KMS-11 (cell line): Measurements from ENCODE around the gene CCDC148.

Experiments used
- H2AFZ ChIP-seq: fragments of 200-600 bp; sonication (generic); 2 replicates; pipeline ENCODE4 v1.6.1; 2016; ENCODE audit warnings: antibody characterized with exemption, mixed run types, low read depth
- H3K27ac ChIP-seq: fragments of 200-600 bp; sonication (generic); 2 replicates; pipeline ENCODE4 v1.6.1; 2016; ENCODE audit warnings: mild to moderate bottlenecking, mixed run types
- H3K27me3 ChIP-seq: fragments of 200-600 bp; sonication (generic); 2 replicates; pipeline ENCODE4 v1.6.1; 2017; ENCODE audit warnings: mild to moderate bottlenecking, low read depth, mixed run types, moderate library complexity; ENCODE audit not compliant: insufficient read depth
- H3K36me3 ChIP-seq: fragments of 200-600 bp; sonication (generic); 2 replicates; pipeline ENCODE4 v1.6.1; 2017; ENCODE audit warnings: mild to moderate bottlenecking, mixed run types; ENCODE audit not compliant: insufficient read depth
- H3K4me1 ChIP-seq: fragments of 200-600 bp; sonication (generic); 2 replicates; pipeline ENCODE4 v1.6.1; 2016; ENCODE audit warnings: mild to moderate bottlenecking, low read depth, mixed run types; ENCODE audit not compliant: poor library complexity, severe bottlenecking
- H3K4me2 ChIP-seq: fragments of 200-600 bp; sonication (generic); 2 replicates; pipeline ENCODE4 v1.7.0; 2016; ENCODE audit warnings: mild to moderate bottlenecking, mixed run types
- H3K4me3 ChIP-seq: fragments of 200-600 bp; sonication (generic); IDR thresholded peaks from 2 replicates; pipeline ENCODE4 v1.6.1; 2017; ENCODE audit warnings: low read depth, low read length, mixed read lengths; ENCODE audit not compliant: insufficient read depth
- H3K79me2 ChIP-seq: fragments of 200-600 bp; sonication (generic); 2 replicates; pipeline ENCODE4 v1.6.1; 2016; ENCODE audit warnings: low read depth, mixed run types; ENCODE audit not compliant: insufficient read depth
- H3K9ac ChIP-seq: fragments of 200-600 bp; sonication (generic); 2 replicates; pipeline ENCODE4 v1.6.1; 2016; ENCODE audit warnings: mild to moderate bottlenecking, mixed run types
- H4K20me1 ChIP-seq: fragments of 200-600 bp; sonication (generic); 2 replicates; pipeline ENCODE4 v1.6.1; 2016; ENCODE audit warnings: mild to moderate bottlenecking, mixed run types; ENCODE audit not compliant: insufficient read depth
- TF ChIP-seq, protein P1 (sequence below): fragments of 200-600 bp; sonication (generic); conservative IDR thresholded peaks from 2 replicates; pipeline ENCODE4 v1.6.1; 2017; ENCODE audit warnings: low read depth, mild to moderate bottlenecking, antibody characterized with exemption, low read length, moderate library complexity, mixed read lengths

CCDC148 gene

DNA sequence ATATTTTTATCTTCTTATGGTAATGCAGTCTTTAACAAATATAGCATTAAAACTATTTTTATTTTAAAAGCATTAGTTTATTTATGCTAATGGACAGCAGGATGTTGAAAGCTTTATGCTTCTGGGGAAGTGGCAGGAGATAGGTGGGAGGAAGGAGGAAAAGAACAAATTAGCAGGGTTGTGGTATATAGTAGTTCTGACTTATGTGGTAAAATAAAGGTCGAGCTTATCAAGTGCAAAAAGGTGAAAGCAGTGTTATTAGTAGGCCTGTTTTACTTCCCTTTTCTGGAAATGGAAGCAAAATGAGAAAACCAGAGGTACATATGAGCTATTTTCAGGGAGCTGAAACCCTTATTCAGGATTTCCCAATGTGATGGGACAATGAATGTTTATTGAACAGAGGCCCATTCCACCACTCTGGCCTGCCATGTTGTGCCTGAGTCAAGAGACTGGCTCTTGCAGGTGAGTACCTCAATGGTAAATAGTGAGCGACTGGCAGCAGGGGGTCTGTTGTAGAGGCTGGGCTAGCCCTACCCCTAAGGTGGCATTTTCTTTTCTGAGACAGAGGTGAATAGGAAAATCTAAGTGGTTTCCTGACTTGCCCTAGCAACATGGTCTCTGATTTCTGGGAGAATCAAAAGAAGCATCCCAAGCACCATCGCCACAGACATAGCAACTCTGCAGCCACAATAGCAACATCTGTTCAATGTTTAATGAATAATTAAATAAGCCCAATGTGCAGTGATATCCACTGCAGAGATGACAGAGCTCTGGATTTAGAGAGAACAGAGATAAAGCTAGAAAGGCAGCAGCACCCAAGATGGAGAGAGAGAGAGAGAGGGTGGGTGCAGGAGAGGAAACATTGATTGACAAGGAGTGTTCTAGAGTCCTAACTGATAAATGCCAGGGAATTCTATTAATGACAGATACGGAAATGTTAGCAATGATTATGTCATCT lies 235.2 kb downstream of the CCDC148 start:
- Histone ChIP-seq H3K4me3 (no peak overlapping the region), H3K9ac (no peak overlapping the region), H3K79me2 (no peaks in the 10 kb centered on the region), H3K4me2 (no peak overlapping the region), H3K27me3 (no peaks in the 10 kb centered on the region), H3K36me3 (no peaks in the 10 kb centered on the region), H4K20me1 (no peaks in the 10 kb centered on the region), H3K27ac (no peak overlapping the region), H3K4me1 (no peaks in the 10 kb centered on the region), H2AFZ (no peak overlapping the region)
- TF ChIP-seq, protein P1, sequence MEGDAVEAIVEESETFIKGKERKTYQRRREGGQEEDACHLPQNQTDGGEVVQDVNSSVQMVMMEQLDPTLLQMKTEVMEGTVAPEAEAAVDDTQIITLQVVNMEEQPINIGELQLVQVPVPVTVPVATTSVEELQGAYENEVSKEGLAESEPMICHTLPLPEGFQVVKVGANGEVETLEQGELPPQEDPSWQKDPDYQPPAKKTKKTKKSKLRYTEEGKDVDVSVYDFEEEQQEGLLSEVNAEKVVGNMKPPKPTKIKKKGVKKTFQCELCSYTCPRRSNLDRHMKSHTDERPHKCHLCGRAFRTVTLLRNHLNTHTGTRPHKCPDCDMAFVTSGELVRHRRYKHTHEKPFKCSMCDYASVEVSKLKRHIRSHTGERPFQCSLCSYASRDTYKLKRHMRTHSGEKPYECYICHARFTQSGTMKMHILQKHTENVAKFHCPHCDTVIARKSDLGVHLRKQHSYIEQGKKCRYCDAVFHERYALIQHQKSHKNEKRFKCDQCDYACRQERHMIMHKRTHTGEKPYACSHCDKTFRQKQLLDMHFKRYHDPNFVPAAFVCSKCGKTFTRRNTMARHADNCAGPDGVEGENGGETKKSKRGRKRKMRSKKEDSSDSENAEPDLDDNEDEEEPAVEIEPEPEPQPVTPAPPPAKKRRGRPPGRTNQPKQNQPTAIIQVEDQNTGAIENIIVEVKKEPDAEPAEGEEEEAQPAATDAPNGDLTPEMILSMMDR: no peak

DNA sequence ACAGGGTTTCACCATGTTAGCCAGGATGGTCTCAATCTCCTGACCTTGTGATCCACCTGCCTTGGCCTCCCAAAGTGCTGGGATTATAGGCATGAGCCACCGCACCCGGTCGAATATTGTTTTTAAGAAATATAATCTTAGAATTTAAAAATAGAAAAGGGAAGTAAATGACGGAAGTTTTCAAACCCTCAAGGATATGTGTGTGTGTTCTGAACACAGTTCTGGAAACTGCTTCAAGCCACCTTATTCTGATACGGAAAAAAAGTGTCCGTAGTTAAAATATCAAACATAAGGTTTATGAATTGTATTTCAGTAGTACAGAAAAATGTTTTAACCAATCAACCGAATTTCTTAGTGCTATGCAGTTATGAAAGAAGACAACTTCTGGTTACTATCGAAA lies 239.0 kb downstream of the CCDC148 start:
- Histone ChIP-seq H2AFZ (no peak overlapping the region), H3K9ac (no peak overlapping the region), H4K20me1 (no peaks in the 10 kb centered on the region), H3K27me3 (no peaks in the 10 kb centered on the region), H3K4me2 (no peak overlapping the region), H3K4me3 (no peak overlapping the region), H3K27ac (no peak overlapping the region), H3K36me3 (no peaks in the 10 kb centered on the region), H3K79me2 (no peaks in the 10 kb centered on the region), H3K4me1 (peaks cover 18% of the 10 kb centered on the region)
- TF ChIP-seq, protein P1: no peak

DNA sequence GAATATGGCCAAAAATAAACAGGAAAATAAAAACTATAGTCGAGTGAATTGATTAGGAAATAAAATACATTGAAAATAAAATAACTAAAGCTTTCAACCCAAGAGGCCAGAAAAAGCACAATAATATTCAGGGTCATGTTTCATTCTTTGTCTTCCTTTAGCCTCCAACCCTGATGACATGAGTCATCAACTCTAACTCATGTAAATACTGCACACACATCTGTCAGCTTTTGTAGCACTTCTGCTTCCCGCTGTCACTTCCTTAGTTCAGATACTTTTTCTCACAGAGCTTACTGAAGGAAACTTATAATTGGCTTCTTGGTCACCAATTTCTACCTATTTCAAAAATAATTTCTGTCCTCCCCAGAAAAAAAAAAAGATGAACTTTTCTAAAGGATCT lies 242.1 kb downstream of the CCDC148 start:
- TF ChIP-seq, protein P1: no peak
- Histone ChIP-seq H3K4me2 (peak overlapping the region; percentile 30), H4K20me1 (no peaks in the 10 kb centered on the region), H3K36me3 (no peaks in the 10 kb centered on the region), H3K79me2 (no peaks in the 10 kb centered on the region), H3K4me3 (no peak overlapping the region), H3K9ac (no peak overlapping the region), H3K27ac (no peak overlapping the region), H3K4me1 (peaks cover 18% of the 10 kb centered on the region), H3K27me3 (no peaks in the 10 kb centered on the region), H2AFZ (no peak overlapping the region)

DNA sequence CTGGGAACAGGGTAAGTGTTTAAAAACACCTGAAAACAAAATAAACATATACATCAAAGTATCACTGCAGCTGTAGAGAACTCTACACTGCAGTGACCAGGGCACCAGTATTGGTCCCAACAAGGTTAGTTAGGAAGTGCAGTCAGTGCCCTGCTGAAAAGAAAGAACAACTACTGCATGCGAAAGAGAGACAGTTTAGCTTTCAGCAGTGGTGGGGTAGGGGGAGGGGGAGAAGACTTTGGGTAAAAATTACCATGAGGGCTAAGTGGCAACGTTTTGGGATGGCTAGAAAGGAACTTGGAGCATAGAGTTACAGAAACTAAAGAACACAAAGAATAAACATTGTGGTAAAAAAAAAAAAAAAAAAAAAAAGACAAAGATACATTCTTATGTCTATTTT lies 242.8 kb downstream of the CCDC148 start:
- Histone ChIP-seq H3K36me3 (no peaks in the 10 kb centered on the region), H3K4me2 (peak overlapping the region; percentile 21; the same call in 1 of the 2 replicates), H3K27ac (no peak overlapping the region), H2AFZ (no peak overlapping the region), H3K4me1 (peaks cover 18% of the 10 kb centered on the region), H3K4me3 (no peak overlapping the region), H3K9ac (no peak overlapping the region), H3K79me2 (no peaks in the 10 kb centered on the region), H3K27me3 (no peaks in the 10 kb centered on the region), H4K20me1 (no peaks in the 10 kb centered on the region)
- TF ChIP-seq, protein P1: no peak
